Measurements from ENCODE around the gene CLDN20. TPM values are rescaled to one million over a fixed set of nuclear protein-coding genes. Genes with fewer than 3 reads are reported as not detected.
"Not testable (repeated sequence)": the region's sequence is repeated elsewhere in the genome, so short reads cannot be mapped to it uniquely, and the experiment has no call there.

Gene CLDN20, protein sequence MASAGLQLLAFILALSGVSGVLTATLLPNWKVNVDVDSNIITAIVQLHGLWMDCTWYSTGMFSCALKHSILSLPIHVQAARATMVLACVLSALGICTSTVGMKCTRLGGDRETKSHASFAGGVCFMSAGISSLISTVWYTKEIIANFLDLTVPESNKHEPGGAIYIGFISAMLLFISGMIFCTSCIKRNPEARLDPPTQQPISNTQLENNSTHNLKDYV
- not detected for total RNA-seq
- 0.26 TPM for polyA plus RNA-seq (ENCODE audit: insufficient read depth, low read depth, low replicate concordance)
- long read RNA-seq, donor 1, result 0 reads
- long read RNA-seq, donor 2, result 0 reads

GRCh38 chr6:155263373-155264063 is at the start of gene CLDN20:
TSS of gene CLDN20 (plus strand) at chr6:155264013. CDS start at chr6:155275720, 11,707 bp downstream.
- Histone ChIP-seq H3K4me3 (no peak within 1 kb of the TSS), H3K9me3 (no peaks in the 10 kb centered on the region), H3K4me1 (no peaks in the 10 kb centered on the region), H3K36me3 (ENCODE audit: low read depth, missing control alignments) (no peaks in the 10 kb centered on the region), H3K27me3 (no peaks in the 10 kb centered on the region), H3K27ac (no peak within 1 kb of the TSS)
- no peak for DNase-seq
- 67 to 73% methylated on average over 10 of the region's 10 CpGs for WGBS, 2 donors
- TF ChIP-seq POLR2A (IDR thresholded peaks at IDR 0.05), result no peak
- TF ChIP-seq, protein P1, sequence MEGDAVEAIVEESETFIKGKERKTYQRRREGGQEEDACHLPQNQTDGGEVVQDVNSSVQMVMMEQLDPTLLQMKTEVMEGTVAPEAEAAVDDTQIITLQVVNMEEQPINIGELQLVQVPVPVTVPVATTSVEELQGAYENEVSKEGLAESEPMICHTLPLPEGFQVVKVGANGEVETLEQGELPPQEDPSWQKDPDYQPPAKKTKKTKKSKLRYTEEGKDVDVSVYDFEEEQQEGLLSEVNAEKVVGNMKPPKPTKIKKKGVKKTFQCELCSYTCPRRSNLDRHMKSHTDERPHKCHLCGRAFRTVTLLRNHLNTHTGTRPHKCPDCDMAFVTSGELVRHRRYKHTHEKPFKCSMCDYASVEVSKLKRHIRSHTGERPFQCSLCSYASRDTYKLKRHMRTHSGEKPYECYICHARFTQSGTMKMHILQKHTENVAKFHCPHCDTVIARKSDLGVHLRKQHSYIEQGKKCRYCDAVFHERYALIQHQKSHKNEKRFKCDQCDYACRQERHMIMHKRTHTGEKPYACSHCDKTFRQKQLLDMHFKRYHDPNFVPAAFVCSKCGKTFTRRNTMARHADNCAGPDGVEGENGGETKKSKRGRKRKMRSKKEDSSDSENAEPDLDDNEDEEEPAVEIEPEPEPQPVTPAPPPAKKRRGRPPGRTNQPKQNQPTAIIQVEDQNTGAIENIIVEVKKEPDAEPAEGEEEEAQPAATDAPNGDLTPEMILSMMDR (IDR thresholded peaks at IDR 0.05), result no peak
- intact Hi-C loops (cut with DNase I; ENCODE audit: low total_unique reads), result no loop called here

DNA sequence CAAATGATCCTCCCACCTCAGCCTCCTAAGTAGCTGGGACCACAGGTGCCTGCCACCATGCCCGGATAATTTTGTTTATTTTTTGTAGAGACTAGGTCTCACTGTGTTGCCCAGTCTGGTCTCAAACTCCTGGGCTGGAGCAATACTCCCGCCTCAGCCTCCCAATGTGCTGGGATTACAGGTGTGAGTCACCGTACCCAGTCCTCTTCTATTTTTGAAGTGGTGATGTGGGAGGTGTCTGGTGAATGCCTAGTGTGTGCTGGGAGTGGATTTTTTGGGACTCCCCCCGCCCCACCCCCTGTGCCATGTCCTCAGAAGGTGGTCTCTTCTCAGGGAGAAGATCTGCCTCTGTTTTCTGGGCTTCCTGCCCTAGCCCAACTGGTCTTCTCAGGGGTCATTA is 47.9 kb upstream of the CLDN20 start:
- WGBS, 2 donors, result 84 to 89% methylated on average over 2 to 4 of the region's 4 CpGs
- no peaks in the 10 kb centered on the region for H3K27me3 ChIP-seq

GRCh38 chr6:155216312-155217046 is 47.3 kb upstream of the CLDN20 start:
- no peak for TF ChIP-seq POLR2A (IDR thresholded peaks at IDR 0.05)
- TF ChIP-seq, protein P1 (IDR thresholded peaks at IDR 0.05), result no peak
- 63 to 70% methylated on average over 11 of the region's 11 CpGs for WGBS, 2 donors
- no peaks in the 10 kb centered on the region for H3K36me3 ChIP-seq (ENCODE audit: low read depth, missing control alignments)

More for the DNA sequence above, 47.9 kb upstream of the CLDN20 start:
- Histone ChIP-seq H3K4me1 (no peaks in the 10 kb centered on the region), H3K27ac (no peak overlapping the region), H3K36me3 (ENCODE audit: low read depth, missing control alignments) (no peaks in the 10 kb centered on the region), H3K4me3 (no peak overlapping the region), H3K9me3 (no peaks in the 10 kb centered on the region)
- TF ChIP-seq, protein P1 (IDR thresholded peaks at IDR 0.05), result no peak
- TF ChIP-seq POLR2A (IDR thresholded peaks at IDR 0.05), result no peak
- DNase-seq, result no peak
- intact Hi-C loops (cut with DNase I; ENCODE audit: low total_unique reads), result no loop called here

DNA sequence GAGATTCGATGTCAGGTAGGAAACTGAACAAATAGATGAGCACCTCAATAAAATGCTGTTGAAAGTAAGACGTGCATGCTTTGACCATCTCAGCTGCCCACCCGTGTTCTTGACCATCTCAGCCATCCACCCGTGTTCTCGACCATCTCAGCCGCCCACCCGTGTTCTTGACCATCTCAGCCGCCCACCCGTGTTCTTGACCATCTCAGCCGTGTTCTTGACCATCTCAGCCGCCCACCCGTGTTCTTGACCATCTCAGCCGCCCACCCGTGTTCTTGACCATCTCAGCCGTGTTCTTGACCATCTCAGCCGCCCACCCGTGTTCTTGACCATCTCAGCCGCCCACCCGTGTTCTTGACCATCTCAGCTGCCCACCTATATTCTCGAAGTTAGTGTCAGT is 45.1 kb upstream of the CLDN20 start:
- DNase-seq; H3K27ac ChIP-seq; H3K36me3 ChIP-seq (ENCODE audit: low read depth, missing control alignments); H3K4me3 ChIP-seq; H3K27me3 ChIP-seq; intact Hi-C loops (cut with DNase I; ENCODE audit: low total_unique reads); H3K4me1 ChIP-seq; H3K9me3 ChIP-seq: not testable (repeated sequence)
- 93% methylated on average over 20 of the region's 20 CpGs for WGBS, 2 donors

More at GRCh38 chr6:155216312-155217046, 47.3 kb upstream of the CLDN20 start:
- H3K9me3 ChIP-seq, result no peaks in the 10 kb centered on the region
- H3K27me3 ChIP-seq, result no peaks in the 10 kb centered on the region
- H3K4me1 ChIP-seq, result no peaks in the 10 kb centered on the region
- no peak for DNase-seq
- intact Hi-C loops (cut with DNase I; ENCODE audit: low total_unique reads), result no loop called here
- H3K27ac ChIP-seq, result no peak overlapping the region
- no peak overlapping the region for H3K4me3 ChIP-seq

DNA sequence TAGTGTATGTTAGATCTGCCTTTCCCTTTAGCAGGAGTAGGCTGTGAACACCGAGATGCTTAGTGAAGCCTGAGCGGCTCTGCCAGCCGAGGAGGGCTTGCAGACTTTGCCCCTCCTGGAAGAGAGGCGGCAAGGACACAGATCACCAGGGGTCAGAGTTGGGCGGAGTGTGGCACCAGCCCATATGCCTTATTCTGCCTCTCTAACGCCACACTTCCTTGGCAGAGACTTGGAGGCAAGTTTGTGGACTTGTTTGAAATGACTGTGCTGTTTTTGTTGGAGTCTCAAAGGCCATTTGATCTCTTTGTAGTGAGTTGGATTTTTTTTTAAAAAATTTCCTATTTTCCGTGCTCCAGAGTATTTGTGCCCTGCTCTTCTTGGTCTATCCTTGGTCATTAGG is 44.5 kb upstream of the CLDN20 start:
- DNase-seq, result no peak
- no peaks in the 10 kb centered on the region for H3K9me3 ChIP-seq
- 96% methylated on average over 7 of the region's 7 CpGs for WGBS, 2 donors
- H3K27ac ChIP-seq, result no peak overlapping the region
- no peaks in the 10 kb centered on the region for H3K4me1 ChIP-seq
- intact Hi-C loops (cut with DNase I; ENCODE audit: low total_unique reads), result no loop called here
- H3K4me3 ChIP-seq, result no peak overlapping the region
- no peak for TF ChIP-seq POLR2A (IDR thresholded peaks at IDR 0.05)
- TF ChIP-seq, protein P1 (IDR thresholded peaks at IDR 0.05), result no peak
- H3K36me3 ChIP-seq (ENCODE audit: low read depth, missing control alignments), result no peaks in the 10 kb centered on the region
- no peaks in the 10 kb centered on the region for H3K27me3 ChIP-seq

Measured in testis (tissue), 5 donors.